ENCODE data around the gene NUP37.
"Not testable (repeated sequence)": the region's sequence is repeated elsewhere in the genome, so short reads cannot be mapped to it uniquely, and the experiment has no call there.

Gene NUP37

DNA sequence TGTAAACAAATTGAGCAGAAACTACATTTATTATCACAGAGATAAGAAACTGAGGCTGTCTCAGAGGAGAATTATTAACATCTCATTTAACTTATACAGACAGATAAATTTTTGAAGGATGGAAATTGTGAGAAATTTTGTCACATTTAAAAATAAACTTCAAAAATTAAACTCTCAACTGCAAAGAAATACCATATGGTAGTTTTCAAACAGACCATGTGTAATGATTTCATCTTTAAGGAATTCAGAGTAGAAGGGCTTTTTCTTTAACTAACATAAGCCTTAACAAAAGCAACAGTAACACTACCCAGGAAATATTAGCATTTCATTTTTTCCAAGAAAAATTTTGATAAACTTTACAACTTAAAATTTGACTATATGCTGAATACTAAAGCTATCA, 26.6 kb downstream of the NUP37 start:
- DNase-seq (ENCODE audit: low read depth in 1 of 2, low spot score in 1 of 2) = no peak

- DNase-seq (ENCODE audit: low read depth in 1 of 2, low spot score in 1 of 2) = not testable (repeated sequence)
Observed at GRCh38 chr12:102089228-102089835, 30.6 kb downstream of the NUP37 start.

GRCh38 chr12:102080842-102081241, 39.1 kb downstream of the NUP37 start:
- DNase-seq (ENCODE audit: low read depth in 1 of 2, low spot score in 1 of 2) = no peak

GRCh38 chr12:102072092-102072491, 47.8 kb downstream of the NUP37 start:
- not testable (repeated sequence) for DNase-seq (ENCODE audit: low read depth in 1 of 2, low spot score in 1 of 2)

GRCh38 chr12:102069707-102070106, 50.2 kb downstream of the NUP37 start:
- no peak for DNase-seq (ENCODE audit: low read depth in 1 of 2, low spot score in 1 of 2)

DNA sequence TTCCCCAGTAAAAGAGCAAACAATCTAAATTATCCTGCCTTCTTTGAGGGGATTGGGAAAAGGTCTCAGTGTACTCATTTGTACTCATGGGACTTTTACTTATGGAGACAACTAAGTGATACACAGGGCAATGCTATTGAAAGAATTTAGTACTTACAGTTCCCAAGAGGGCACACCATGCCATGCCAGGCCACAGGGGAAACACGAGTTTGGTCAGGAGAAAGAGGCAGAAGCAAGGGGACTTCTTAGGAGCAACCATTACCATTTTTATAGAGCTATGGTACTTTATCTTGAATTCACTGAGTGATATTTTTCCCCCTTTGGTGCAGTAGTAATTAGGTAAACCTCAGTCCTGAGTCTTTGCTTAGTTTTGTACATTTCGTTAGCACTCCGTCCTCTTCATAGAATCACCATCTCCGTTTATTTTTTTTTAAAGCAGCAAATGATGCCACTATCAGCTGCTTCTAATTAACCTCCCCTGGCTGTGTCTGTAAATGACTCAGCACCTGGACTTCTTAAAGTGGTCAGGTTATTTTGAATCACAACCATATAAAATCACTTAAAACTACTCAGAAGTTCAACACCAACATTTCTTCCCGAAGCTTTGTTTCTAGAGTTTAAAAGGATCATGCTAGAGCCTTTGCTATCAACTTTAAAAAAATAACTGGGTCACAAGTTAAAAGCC, 52.2 kb downstream of the NUP37 start:
- DNase-seq (ENCODE audit: low read depth in 1 of 2, low spot score in 1 of 2) = no peak

GRCh38 chr12:102064476-102064875, 55.4 kb downstream of the NUP37 start:
- DNase-seq (ENCODE audit: low read depth in 1 of 2, low spot score in 1 of 2) = no peak

GRCh38 chr12:102063069-102063468, 56.8 kb downstream of the NUP37 start:
- no peak for DNase-seq (ENCODE audit: low read depth in 1 of 2, low spot score in 1 of 2)

DNA sequence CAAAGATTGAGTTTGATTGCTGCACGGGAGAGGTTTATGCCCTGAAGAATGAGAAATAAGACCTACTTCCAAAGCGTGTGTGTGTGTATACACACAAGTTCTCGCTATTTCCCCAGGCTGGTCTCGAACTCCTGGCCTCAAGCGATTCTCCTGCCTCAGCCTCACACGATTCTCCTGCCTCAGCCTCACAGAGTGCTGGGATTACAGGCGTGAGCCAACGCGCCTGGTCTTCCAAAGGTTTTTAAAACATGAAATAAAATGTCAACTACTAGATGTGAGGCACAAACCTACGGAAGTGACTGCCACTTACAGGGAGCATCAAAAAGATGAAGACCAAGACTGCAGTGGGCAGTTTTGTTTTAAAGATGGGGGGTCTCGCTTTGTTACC, 57.5 kb downstream of the NUP37 start:
- DNase-seq (ENCODE audit: low read depth in 1 of 2, low spot score in 1 of 2) = no peak

DNA sequence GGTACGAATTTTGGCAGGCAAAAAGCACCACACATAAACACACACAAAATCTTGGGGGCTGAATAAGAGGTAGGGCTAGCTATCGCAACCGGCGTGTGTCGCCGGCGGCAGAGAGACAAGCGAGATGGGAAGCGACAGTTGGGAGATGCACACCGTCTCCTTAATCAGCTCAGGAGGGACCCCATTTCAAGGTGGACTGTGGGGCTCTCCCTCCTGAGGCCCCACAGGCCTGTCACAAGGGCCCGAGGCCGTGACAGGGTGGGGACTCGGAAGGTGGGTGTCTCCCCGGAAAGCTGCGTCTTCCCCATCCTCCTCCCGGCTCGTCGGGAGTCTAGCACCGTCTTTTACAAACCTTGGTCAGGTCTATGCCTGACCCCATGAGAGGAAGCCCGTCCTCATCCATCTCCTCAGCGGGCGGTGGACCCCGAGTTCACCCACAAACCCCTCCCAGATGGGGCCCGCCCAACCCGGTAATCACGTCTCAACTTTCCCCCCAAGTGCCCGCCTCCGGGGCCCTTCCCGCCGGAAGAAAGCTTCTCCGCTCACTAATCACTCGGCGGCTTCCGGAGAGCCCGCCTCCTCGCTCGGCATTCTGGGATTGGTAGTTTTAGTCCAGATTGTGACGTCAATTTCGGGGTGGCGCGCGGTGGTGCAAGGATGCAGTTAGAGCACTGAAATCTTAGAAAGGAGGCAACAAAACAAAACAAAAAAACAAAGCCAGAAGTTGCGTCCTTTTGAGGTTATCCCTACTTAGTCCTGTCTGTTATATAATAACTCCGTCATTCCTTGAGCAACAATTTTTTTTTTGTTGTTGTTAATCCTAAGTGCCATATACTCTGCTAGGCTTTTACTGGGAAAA, 58.1 kb downstream of the NUP37 start, which contains the start of gene WASHC3:
Gene WASHC3, minus strand, starts transcription at position 432 of the 859 bp plus-strand sequence. Its CDS starts 29 bp downstream, at position 403.
- DNase-seq (ENCODE audit: low read depth in 1 of 2, low spot score in 1 of 2) = peak; percentile 84 to 89

DNA sequence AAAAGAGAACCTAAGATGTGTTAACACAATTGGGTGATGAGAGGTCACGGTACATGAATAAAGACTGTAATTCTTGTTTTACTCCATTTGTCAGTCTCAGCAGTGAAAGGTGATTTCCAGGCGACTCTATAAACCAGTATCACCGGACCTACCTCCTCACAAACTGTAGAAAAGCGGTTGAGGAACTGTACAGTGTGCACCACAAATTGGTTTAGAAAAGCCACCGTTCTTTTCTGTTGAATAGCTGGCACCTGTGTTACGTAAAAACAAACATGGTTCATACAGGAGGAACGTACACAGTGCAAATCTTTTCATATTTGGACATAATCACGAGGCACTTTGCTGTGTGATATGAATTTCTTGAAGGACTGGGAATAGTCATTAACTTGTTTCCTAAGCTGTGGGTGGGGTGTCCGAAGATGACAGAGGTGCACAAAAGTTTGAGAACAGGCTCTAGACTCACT, 58.8 kb downstream of the NUP37 start:
- DNase-seq (ENCODE audit: low read depth in 1 of 2, low spot score in 1 of 2) = no peak

DNA sequence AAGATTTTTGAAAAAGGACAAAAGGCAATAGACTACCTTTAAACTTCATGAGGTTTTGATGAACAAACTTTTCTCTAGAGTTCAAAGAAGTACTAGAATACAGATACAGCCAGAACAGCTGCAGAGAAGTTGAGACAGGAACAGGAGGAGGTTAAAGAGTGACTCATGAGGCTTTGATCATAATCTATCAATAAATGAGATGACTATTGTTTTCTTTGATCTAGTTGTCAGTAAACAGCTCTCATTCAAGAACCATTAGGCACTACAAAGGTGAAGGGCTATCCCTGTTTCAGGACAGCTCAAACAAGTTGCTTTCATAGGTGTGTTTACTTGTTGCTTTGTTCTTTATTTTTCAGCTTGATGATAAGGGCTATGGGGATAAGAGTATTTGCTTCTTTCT, 60.6 kb downstream of the NUP37 start:
- no peak for DNase-seq (ENCODE audit: low read depth in 1 of 2, low spot score in 1 of 2)

- DNase-seq (ENCODE audit: low read depth in 1 of 2, low spot score in 1 of 2) = no peak
Observed at GRCh38 chr12:102054345-102054744, 65.6 kb downstream of the NUP37 start.

GRCh38 chr12:102053062-102053349, 66.9 kb downstream of the NUP37 start:
- no peak for DNase-seq (ENCODE audit: low read depth in 1 of 2, low spot score in 1 of 2)

- no peak for DNase-seq (ENCODE audit: low read depth in 1 of 2, low spot score in 1 of 2)
Observed at GRCh38 chr12:102052192-102053061, 67.5 kb downstream of the NUP37 start.

- DNase-seq (ENCODE audit: low read depth in 1 of 2, low spot score in 1 of 2) = no peak
Observed at GRCh38 chr12:102051431-102051965, 68.4 kb downstream of the NUP37 start.

- no peak for DNase-seq (ENCODE audit: low read depth in 1 of 2, low spot score in 1 of 2)
Observed at GRCh38 chr12:102050660-102051430, 69.1 kb downstream of the NUP37 start.

- no peak for DNase-seq (ENCODE audit: low read depth in 1 of 2, low spot score in 1 of 2)
Observed at GRCh38 chr12:102043928-102044327, 76.0 kb downstream of the NUP37 start.

DNA sequence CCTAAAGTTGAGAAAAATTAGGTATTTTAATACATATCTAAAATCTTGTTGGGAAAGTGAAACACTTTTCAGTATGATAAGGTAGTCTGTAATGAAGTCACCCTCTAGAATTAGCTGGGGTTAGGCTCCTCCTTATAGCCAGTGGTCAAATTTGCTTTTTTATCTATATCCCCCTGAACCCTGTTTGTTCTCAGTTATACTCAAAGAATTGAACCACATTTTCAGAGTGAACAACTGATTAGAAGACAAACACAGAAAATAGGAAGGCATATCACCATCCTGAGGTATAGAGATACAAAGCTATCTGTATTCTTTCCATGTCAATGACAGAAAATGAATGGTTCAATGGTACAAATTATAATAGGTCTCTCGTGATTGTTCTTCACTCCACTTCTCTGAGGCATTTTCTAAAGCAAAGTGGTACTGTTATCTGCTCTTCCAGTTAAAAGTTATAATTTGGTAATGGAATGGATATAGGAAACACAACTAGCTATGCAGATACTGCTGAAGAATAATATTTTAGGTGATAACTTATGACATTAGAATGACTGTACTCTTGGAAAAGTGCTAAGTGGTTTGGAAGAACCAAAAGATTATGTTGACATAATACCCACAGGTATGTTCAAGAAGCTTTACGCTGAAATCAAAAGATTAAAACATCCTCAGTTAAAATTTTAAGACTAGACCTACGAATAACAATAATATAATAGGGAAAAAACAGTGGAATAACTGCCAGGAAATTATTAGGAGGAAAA, 85.7 kb downstream of the NUP37 start:
- no peak for DNase-seq (ENCODE audit: low read depth in 1 of 2, low spot score in 1 of 2)

All from stimulated activated CD4-positive, alpha-beta T cell treated with anti-CD3 and anti-CD28 coated beads, Interleukin-15, amount 100 ng/mL, for 1 hour (primary cell).